Smooth muscle cell (in vitro differentiated cells): ENCODE data around the gene EPHA2. TPM values are rescaled to one million over a fixed set of nuclear protein-coding genes. Genes with fewer than 3 reads are reported as not detected.
A peak's percentile ranks its signal among the peaks of the same experiment; 100 is the strongest.

Experiments
- DNase-seq: peaks from one replicate; lab custom pipeline; 2025; ENCODE audit not compliant: unreplicated experiment; lab: John Stamatoyannopoulos, UW
- H2AFZ ChIP-seq: fragments of 200-600 bp; sonication (generic); 2 replicates; pipeline ENCODE4 v1.6.0; 2016; ENCODE audit warnings: antibody characterized with exemption, low read depth, mild to moderate bottlenecking
- H3F3A ChIP-seq: fragments of 200-600 bp; sonication (generic); 2 replicates; pipeline ENCODE4 v1.6.0; 2017; ENCODE audit warnings: antibody characterized with exemption, low read depth
- H3K27ac ChIP-seq: fragments of 200-600 bp; sonication (generic); 2 replicates; pipeline ENCODE4 v1.5.1; 2016; ENCODE audit warnings: low read depth, mild to moderate bottlenecking
- H3K27me3 ChIP-seq: fragments of 200-600 bp; sonication (generic); 2 replicates; pipeline ENCODE4 v1.6.1; 2016; ENCODE audit warnings: low read depth, mild to moderate bottlenecking
- H3K36me3 ChIP-seq: fragments of 200-600 bp; sonication (generic); 2 replicates; pipeline ENCODE4 v1.5.1; 2016; ENCODE audit warnings: low read depth
- H3K4me1 ChIP-seq: fragments of 200-600 bp; sonication (generic); 2 replicates; pipeline ENCODE4 v1.5.1; 2016; ENCODE audit warnings: low read depth
- H3K4me2 ChIP-seq: fragments of 200-600 bp; sonication (generic); 2 replicates; pipeline ENCODE4 v1.6.0; 2016; ENCODE audit warnings: mild to moderate bottlenecking
- H3K4me3 ChIP-seq: fragments of 200-600 bp; sonication (generic); 2 replicates; pipeline ENCODE4 v1.5.1; 2016; ENCODE audit warnings: mild to moderate bottlenecking
- H3K79me2 ChIP-seq: fragments of 200-600 bp; sonication (generic); 2 replicates; pipeline ENCODE4 v1.6.0; 2016; ENCODE audit warnings: low read depth, mild to moderate bottlenecking
- H3K9ac ChIP-seq: fragments of 200-600 bp; sonication (generic); 2 replicates; pipeline ENCODE4 v1.6.0; 2016; ENCODE audit warnings: low read depth
- H3K9me3 ChIP-seq: fragments of 200-600 bp; sonication (generic); replicated peaks from 2 replicates; pipeline ENCODE4 v1.5.1; 2016; ENCODE audit warnings: low read depth
- H4K20me1 ChIP-seq: fragments of 200-600 bp; sonication (generic); 2 replicates; pipeline ENCODE4 v1.6.0; 2016; ENCODE audit warnings: low read depth
- CTCF ChIP-seq: fragments of 200-600 bp; sonication (generic); IDR thresholded peaks from 2 replicates; pipeline ENCODE4 v1.5.1; 2017; ENCODE audit warnings: borderline replicate concordance, mild to moderate bottlenecking, antibody characterized with exemption; ENCODE audit not compliant: insufficient read depth, poor library complexity, severe bottlenecking
- WGBS: methylation state at CpG from one replicate; pipeline ENCODE4 v1.1.7; 2016; ENCODE audit warnings: low lambda C conversion rate; 5-methylcytosine and 5-hydroxymethylcytosine counted together
- polyA plus RNA-seq: library from polyadenylated mRNA; unstranded; fragments of >200 nt; fragmentation: Nextera tagmentation; extraction: Ambion mirVana; gene quantifications from 2 replicates; pipeline ENCODE4 v1.2.1, GENCODE V29; 2016
- total RNA-seq: library from RNA; depleted of rRNA; stranded (reverse); fragments of >200 nt; gene quantifications from 2 replicates; pipeline ENCODE4 v1.2.3, GENCODE V29; 2014

The EPHA2 gene
- total and polyA plus RNA-seq, 2 experiments from 2014 or later: 27.3 to 34.8 TPM

DNA sequence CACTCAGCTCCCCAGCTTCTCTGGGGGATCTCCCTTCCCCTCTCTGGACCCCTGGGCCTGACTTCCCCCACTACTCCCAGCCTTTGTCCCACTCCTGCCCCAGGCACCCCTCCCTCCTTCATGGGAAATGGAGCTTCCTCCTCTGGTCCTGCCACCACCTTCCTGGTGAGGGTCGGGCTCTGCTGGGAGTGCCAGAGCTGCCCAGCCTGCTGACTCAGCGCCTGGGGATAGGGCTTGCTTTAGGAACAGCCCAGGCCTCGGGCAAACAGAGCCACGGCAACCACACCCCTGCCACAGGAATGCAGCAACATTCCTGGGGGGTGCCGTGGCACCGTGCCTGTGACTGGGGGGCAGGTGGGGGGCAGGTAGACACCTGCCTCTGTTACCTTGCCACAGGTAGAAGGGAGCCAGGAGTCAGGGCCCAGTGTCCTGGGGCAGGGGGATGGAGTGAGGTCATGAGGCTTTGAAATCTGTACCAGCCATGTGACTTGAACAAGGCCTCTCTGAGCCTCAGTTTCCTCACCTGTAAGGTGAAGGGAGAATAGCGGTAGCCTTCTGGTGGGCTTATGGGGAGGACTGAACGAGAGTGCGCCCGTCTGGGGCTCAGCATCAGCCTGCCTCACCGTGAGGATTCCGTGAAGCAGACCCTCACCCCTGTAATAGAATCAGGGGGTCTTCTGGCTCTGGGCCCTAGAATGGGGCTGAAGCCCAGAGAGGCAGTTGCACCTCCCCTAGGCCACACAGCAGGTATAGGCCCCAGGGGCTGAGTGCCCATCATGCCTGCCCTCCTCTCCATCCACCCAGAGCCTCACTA, 17.8 kb upstream of the EPHA2 start:
- Histone ChIP-seq H4K20me1 (no peaks in the 10 kb centered on the region), H3K27me3 (no peaks in the 10 kb centered on the region), H3K4me3 (no peak overlapping the region), H3K4me2 (peak overlapping the region; percentile 51), H3K4me1 (peaks cover 34% of the 10 kb centered on the region), H3K79me2 (no peaks in the 10 kb centered on the region), H3K9ac (peak overlapping the region; percentile 77), H3K36me3 (no peaks in the 10 kb centered on the region), H3K9me3 (no peaks in the 10 kb centered on the region), H2AFZ (no peak overlapping the region), H3K27ac (peak overlapping the region; percentile 94), H3F3A (peaks cover 10% of the 10 kb centered on the region)
- TF ChIP-seq CTCF: no peak
- 45% methylated on average over 12 of the region's 12 CpGs for WGBS
- DNase-seq: no peak

- 38% methylated on average over 13 of the region's 14 CpGs for WGBS
- H3K79me2 ChIP-seq: no peaks in the 10 kb centered on the region
- H3K4me1 ChIP-seq: peaks cover 37% of the 10 kb centered on the region
- no peaks in the 10 kb centered on the region for H3K9me3 ChIP-seq
- no peak overlapping the region for H3K4me3 ChIP-seq
- H3K27me3 ChIP-seq: no peaks in the 10 kb centered on the region
- TF ChIP-seq CTCF: no peak
- H3F3A ChIP-seq: peaks cover 10% of the 10 kb centered on the region
- H3K36me3 ChIP-seq: no peaks in the 10 kb centered on the region
- peak overlapping the region; percentile 51 for H3K4me2 ChIP-seq
- no peak for DNase-seq
- H3K27ac ChIP-seq: peak overlapping the region; percentile 94
- peak overlapping the region; percentile 77 for H3K9ac ChIP-seq
- H2AFZ ChIP-seq: no peak overlapping the region
- no peaks in the 10 kb centered on the region for H4K20me1 ChIP-seq
These were observed 17.1 kb upstream of the EPHA2 start for GRCh38 chr1:16172964-16173446.

DNA sequence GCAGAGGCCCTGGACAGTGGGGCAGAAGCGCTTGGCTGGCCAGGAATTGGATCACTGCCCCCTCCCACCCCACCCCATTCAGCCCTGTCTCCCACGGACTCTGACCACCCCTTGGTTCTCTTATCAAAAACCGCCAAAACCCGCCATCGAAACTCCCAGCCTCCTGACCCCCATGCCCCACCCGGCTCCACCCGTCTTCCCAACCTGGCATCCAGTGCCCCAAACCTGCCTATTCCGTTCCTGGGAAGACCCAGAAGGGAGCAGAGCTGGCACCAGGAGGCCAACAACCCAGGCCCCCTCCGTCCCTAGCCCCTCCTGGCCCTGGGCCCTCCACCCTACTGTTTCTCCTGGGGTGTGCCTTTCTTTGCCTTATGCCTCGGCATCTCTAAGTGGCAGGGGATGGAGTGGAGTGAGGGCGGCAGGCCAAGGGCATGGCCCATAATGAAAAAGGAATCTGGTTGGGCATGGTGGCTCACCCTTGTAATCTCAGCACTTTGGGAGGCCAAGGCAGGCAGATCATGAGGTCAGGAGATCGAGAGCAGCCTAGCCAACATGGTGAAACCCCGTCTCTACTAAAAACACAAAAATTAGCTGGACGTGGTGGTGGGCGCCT, 16.5 kb upstream of the EPHA2 start:
- no peak for TF ChIP-seq CTCF
- H3K4me1 ChIP-seq: peaks cover 41% of the 10 kb centered on the region
- H3K9me3 ChIP-seq: no peaks in the 10 kb centered on the region
- H3F3A ChIP-seq: peaks cover 9% of the 10 kb centered on the region
- H3K27me3 ChIP-seq: no peaks in the 10 kb centered on the region
- H4K20me1 ChIP-seq: no peaks in the 10 kb centered on the region
- no peaks in the 10 kb centered on the region for H3K36me3 ChIP-seq
- no peaks in the 10 kb centered on the region for H3K79me2 ChIP-seq
- no peak overlapping the region for H3K4me3 ChIP-seq
- WGBS: 97% methylated on average over 14 of the region's 15 CpGs
- no peak overlapping the region for H3K9ac ChIP-seq
- peak overlapping the region; percentile 94 for H3K27ac ChIP-seq
- H3K4me2 ChIP-seq: no peak overlapping the region
- DNase-seq: no peak
- no peak overlapping the region for H2AFZ ChIP-seq
